WI38 (cell line): ENCODE results near the gene HDAC7.

Experiments used
- H3K4me3 ChIP-seq: 2 replicates; pipeline ENCODE4 v1.5.1; 2011; ENCODE audit warnings: low read depth, mild to moderate bottlenecking, control low read depth, low read length
- CTCF ChIP-seq: IDR thresholded peaks from 2 replicates; pipeline ENCODE4 v1.5.1; 2012; ENCODE audit warnings: low read depth, mild to moderate bottlenecking, control low read depth, low read length

HDAC7 gene

GRCh38 chr12:47808574-47809365 is 10.9 kb downstream of the HDAC7 start:
- no peak for TF ChIP-seq CTCF
- no peak overlapping the region for H3K4me3 ChIP-seq

GRCh38 chr12:47808050-47808449 is 11.7 kb downstream of the HDAC7 start:
- TF ChIP-seq CTCF, result no peak
- no peak overlapping the region for H3K4me3 ChIP-seq

GRCh38 chr12:47807338-47807737 is 12.4 kb downstream of the HDAC7 start:
- no peak overlapping the region for H3K4me3 ChIP-seq
- TF ChIP-seq CTCF, result no peak

GRCh38 chr12:47805417-47805816 is 14.3 kb downstream of the HDAC7 start:
- no peak overlapping the region for H3K4me3 ChIP-seq
- TF ChIP-seq CTCF, result no peak

- no peak for TF ChIP-seq CTCF
- no peak overlapping the region for H3K4me3 ChIP-seq
Observed at GRCh38 chr12:47804171-47804570, 15.5 kb downstream of the HDAC7 start.

GRCh38 chr12:47803191-47803875 is 16.4 kb downstream of the HDAC7 start:
- no peak for TF ChIP-seq CTCF
- H3K4me3 ChIP-seq, result no peak overlapping the region

- TF ChIP-seq CTCF, result peak; percentile 27; the same call in 1 of the 2 replicates
- no peak overlapping the region for H3K4me3 ChIP-seq
Observed at GRCh38 chr12:47802312-47802711, 17.4 kb downstream of the HDAC7 start.
